SK-N-SH (cell line): ENCODE data around the gene CASP12. TPM values are rescaled to one million over a fixed set of nuclear protein-coding genes. Genes with fewer than 3 reads are reported as not detected.

Source experiments
- CTCF ChIA-PET: fragments of 300-600, 350-600 bp; formaldehyde crosslinking; extraction: SDS; loops from one replicate; lab custom pipeline; 2021; lab: Yijun Ruan, JAX
- POLR2A ChIA-PET: fragments of 350-600 bp; sonication (Branson Sonifier 250); formaldehyde crosslinking; extraction: SDS; loops from one replicate; lab custom pipeline; 2020; ENCODE audit warnings: antibody characterized with exemption, inconsistent platforms; lab: Yijun Ruan, JAX
- DNase-seq: peaks from one replicate; pipeline ENCODE4 v3.0.0; 2012
- H2AFZ ChIP-seq: fragments of 200-600 bp; sonication (generic); 2 replicates; pipeline ENCODE4 v1.8.1; 2016; ENCODE audit warnings: antibody characterized with exemption, mild to moderate bottlenecking, low read depth
- H3F3A ChIP-seq: fragments of 200-600 bp; sonication (generic); replicated peaks from 2 replicates; pipeline ENCODE3; 2016; ENCODE audit warnings: antibody characterized with exemption, mild to moderate bottlenecking; ENCODE audit not compliant: insufficient read depth
- H3K27ac ChIP-seq, 2 experiments: fragments of 200-500 bp in 1 of 2; fragments of 200-600 bp in 1 of 2; sonication (Bioruptor generic) in 1 of 2; sonication (generic), shearing (Covaris generic) in 1 of 2; 2 replicates each; pipeline versions ENCODE4 v1.5.1 to v1.6.1; 2014 to 2016; ENCODE audit warnings: low read depth in 2 of 2, inconsistent platforms in 1 of 2, low read length in 1 of 2, mild to moderate bottlenecking in 1 of 2, mixed read lengths in 1 of 2
- H3K27me3 ChIP-seq: fragments of 200-600 bp; sonication (generic), shearing (Covaris generic); 2 replicates; pipeline ENCODE4 v1.6.1; 2016; ENCODE audit warnings: mixed run types; ENCODE audit not compliant: insufficient read depth
- H3K36me3 ChIP-seq, 2 experiments: fragments of 200-500 bp in 1 of 2; fragments of 200-600 bp in 1 of 2; sonication (Bioruptor generic) in 1 of 2; sonication (generic) in 1 of 2; replicated peaks in 1 of 2; 2 replicates each; pipeline versions ENCODE3 to v1.5.1; 2014 to 2016; ENCODE audit warnings: low read length in 1 of 2, mild to moderate bottlenecking in 1 of 2; ENCODE audit not compliant: insufficient read depth in 2 of 2, control insufficient read depth in 1 of 2
- H3K4me1 ChIP-seq, 2 experiments: fragments of 200-500 bp in 1 of 2; fragments of 200-600 bp in 1 of 2; sonication (Bioruptor generic) in 1 of 2; sonication (generic), shearing (Covaris generic) in 1 of 2; 2 replicates each; pipeline versions ENCODE4 v1.5.1 to v1.6.1; 2014 to 2016; ENCODE audit warnings: low read depth in 1 of 2, low read length in 1 of 2, mixed run types in 1 of 2; ENCODE audit not compliant: insufficient read depth in 2 of 2, control insufficient read depth in 1 of 2
- H3K4me2 ChIP-seq: fragments of 200-600 bp; sonication (generic), shearing (Covaris generic); 2 replicates; pipeline ENCODE4 v1.6.1; 2017; ENCODE audit warnings: mixed run types
- H3K4me3 ChIP-seq, 2 experiments: fragments of 200-500 bp in 1 of 2; fragments of 200-600 bp in 1 of 2; sonication (Bioruptor generic) in 1 of 2; sonication (generic), shearing (Covaris generic) in 1 of 2; 2 replicates each; pipeline versions ENCODE4 v1.5.1 to v1.8.1; 2014 to 2016; ENCODE audit warnings: low read depth in 2 of 2, inconsistent platforms in 1 of 2, low read length in 1 of 2, mild to moderate bottlenecking in 1 of 2, mixed read lengths in 1 of 2, moderate library complexity in 1 of 2
- H3K79me2 ChIP-seq: fragments of 200-600 bp; sonication (generic); 2 replicates; pipeline ENCODE4 v1.8.1; 2017; ENCODE audit warnings: mild to moderate bottlenecking; ENCODE audit not compliant: insufficient read depth
- H3K9ac ChIP-seq: fragments of 200-600 bp; sonication (generic); 2 replicates; pipeline ENCODE4 v1.6.1; 2017; ENCODE audit warnings: mixed run types
- H3K9me2 ChIP-seq: fragments of 200-600 bp; sonication (generic); 2 replicates; pipeline ENCODE4 v1.6.1; 2017; ENCODE audit warnings: mixed run types
- H3K9me3 ChIP-seq: fragments of 200-600 bp; sonication (generic); 2 replicates; pipeline ENCODE4 v1.6.1; 2017; ENCODE audit warnings: mixed run types, mild to moderate bottlenecking, moderate library complexity
- H4K20me1 ChIP-seq: fragments of 200-600 bp; sonication (generic); 2 replicates; pipeline ENCODE4 v1.6.1; 2017; ENCODE audit warnings: mild to moderate bottlenecking, mixed run types; ENCODE audit not compliant: insufficient read depth
- CHD2 ChIP-seq: fragments of 150-350 bp; IDR thresholded peaks from 2 replicates; pipeline ENCODE4 v1.6.1; 2018; ENCODE audit warnings: low read length; ENCODE audit not compliant: partially characterized antibody
- CTCF ChIP-seq: fragments of 200-600 bp; sonication (generic); IDR thresholded peaks from 2 replicates; pipeline ENCODE4 v1.6.1; 2017; ENCODE audit warnings: antibody characterized with exemption, mild to moderate bottlenecking, moderate library complexity
- ELF1 ChIP-seq: IDR thresholded peaks from 2 replicates; pipeline ENCODE4 v1.4.0; 2012
- EP300 ChIP-seq, 2 experiments: IDR thresholded peaks; 2 replicates each; pipeline versions ENCODE4 v1.4.0 to v1.6.1; 2012; ENCODE audit warnings: borderline replicate concordance in 1 of 2, low read depth in 1 of 2, low read length in 1 of 2
- FOSL2 ChIP-seq: IDR thresholded peaks from 2 replicates; pipeline ENCODE4 v1.4.0; 2012; ENCODE audit warnings: low read depth, mild to moderate bottlenecking, moderate library complexity, borderline replicate concordance
- GABPA ChIP-seq: IDR thresholded peaks from 2 replicates; pipeline ENCODE4 v1.4.0; 2012; ENCODE audit warnings: low read depth, mild to moderate bottlenecking
- GATA2 ChIP-seq: sonication (generic); formaldehyde crosslinking; IDR thresholded peaks from 2 replicates; pipeline ENCODE4 v1.5.0; 2020; ENCODE audit warnings: mild to moderate bottlenecking, missing genetic modification reagents
- IRF3 ChIP-seq: fragments of 150-350 bp; IDR thresholded peaks from 2 replicates; pipeline ENCODE4 v1.6.1; 2016; ENCODE audit warnings: mild to moderate bottlenecking, low read depth, low read length
- JUND ChIP-seq: IDR thresholded peaks from 2 replicates; pipeline ENCODE4 v1.4.0; 2012
- MAX ChIP-seq: IDR thresholded peaks from 2 replicates; pipeline ENCODE4 v1.4.0; 2012; ENCODE audit warnings: low read depth
- MXI1 ChIP-seq: IDR thresholded peaks from 2 replicates; pipeline ENCODE4 v1.6.1; 2012; ENCODE audit warnings: mild to moderate bottlenecking, low read depth, low read length, improper control_type of control experiment
- NFIC ChIP-seq: IDR thresholded peaks from 2 replicates; pipeline ENCODE4 v1.4.0; 2012; ENCODE audit warnings: borderline replicate concordance
- POLR2AphosphoS5 ChIP-seq: IDR thresholded peaks from 2 replicates; pipeline ENCODE4 v1.6.1; 2012; ENCODE audit warnings: low read depth, low read length
- RAD21 ChIP-seq: IDR thresholded peaks from 2 replicates; pipeline ENCODE4 v1.6.1; 2012; ENCODE audit warnings: mild to moderate bottlenecking, low read length
- RCOR1 ChIP-seq: fragments of 150-350 bp; IDR thresholded peaks from 2 replicates; pipeline ENCODE4 v1.6.1; 2017; ENCODE audit warnings: antibody characterized with exemption, low read length
- RFX5 ChIP-seq: IDR thresholded peaks from 2 replicates; pipeline ENCODE4 v1.6.1; 2012; ENCODE audit warnings: mild to moderate bottlenecking, improper control_type of control experiment, low read length
- SIN3A ChIP-seq: IDR thresholded peaks from 2 replicates; pipeline ENCODE4 v1.6.1; 2012; ENCODE audit warnings: low read depth, mild to moderate bottlenecking, low read length, moderate library complexity, borderline replicate concordance
- SMC3 ChIP-seq: IDR thresholded peaks from 2 replicates; pipeline ENCODE4 v1.6.1; 2012; ENCODE audit warnings: low read depth, low read length, improper control_type of control experiment
- TAF1 ChIP-seq: IDR thresholded peaks from 2 replicates; pipeline ENCODE4 v1.6.1; 2012; ENCODE audit warnings: low read depth, mild to moderate bottlenecking, low read length, moderate library complexity, borderline replicate concordance
- TCF12 ChIP-seq: IDR thresholded peaks from 2 replicates; pipeline ENCODE4 v1.4.0; 2012
- TEAD4 ChIP-seq: IDR thresholded peaks from 2 replicates; pipeline ENCODE4 v1.4.0; 2012; ENCODE audit warnings: mild to moderate bottlenecking, borderline replicate concordance; ENCODE audit not compliant: insufficient read depth
- YY1 ChIP-seq: IDR thresholded peaks from 2 replicates; pipeline ENCODE4 v1.4.0; 2012; ENCODE audit warnings: low read depth, mild to moderate bottlenecking
- WGBS: methylation state at CpG from one replicate; pipeline ENCODE4 v1.1.6; 2017; ENCODE audit warnings: low lambda C conversion rate; 5-methylcytosine and 5-hydroxymethylcytosine counted together
- polyA plus RNA-seq, 3 experiments: library from polyadenylated mRNA; depleted of rRNA; stranded (reverse); fragments of >200 nt; gene quantifications; 2 replicates each; pipeline ENCODE4 v1.2.3, GENCODE V29; 2012
- TF ChIP-seq, protein P1 (sequence below): IDR thresholded peaks from 2 replicates; pipeline ENCODE4; 2012
- TF ChIP-seq, protein P2 (sequence below): IDR thresholded peaks from 2 replicates; pipeline ENCODE4 v1.4.0; 2012; ENCODE audit warnings: low read depth, borderline replicate concordance
- TF ChIP-seq, protein P3 (sequence below): fragments of 150-350 bp; IDR thresholded peaks from 2 replicates; pipeline ENCODE4 v1.6.1; 2017; ENCODE audit warnings: antibody characterized with exemption, low read length, low read depth, borderline replicate concordance
- TF ChIP-seq, protein P4 (sequence below): IDR thresholded peaks from 2 replicates; pipeline ENCODE4 v1.6.1; 2012; ENCODE audit warnings: mild to moderate bottlenecking, low read depth, low read length, moderate library complexity

Gene CASP12
- polyA plus RNA-seq, 1 of the 3 experiments (the other 2 are of a cell fraction): not detected

- H3K79me2 ChIP-seq: no peaks in the 10 kb centered on the region
- H2AFZ ChIP-seq: no peak overlapping the region
- no peaks in the 10 kb centered on the region for H3K9me3 ChIP-seq
- peak overlapping the region; percentile 52 to 58; a peak in 3 of 4 replicates for H3K27ac ChIP-seq
- DNase-seq: no peak
- no peaks in the 10 kb centered on the region for H4K20me1 ChIP-seq
- H3K4me2 ChIP-seq: no peak overlapping the region
- H3K36me3 ChIP-seq: no peaks in the 10 kb centered on the region
- 10% methylated on average over 1 of the region's 1 CpG for WGBS
- ChIA-PET POLR2A (no interaction called here), CTCF (interaction anchor here (1.0 to 1.3 kb wide), 2 partner anchors 78 to 243 kb away, joined by 3 read pairs; no protein-coding TSS in a partner anchor)
- H3K4me3 ChIP-seq: no peak overlapping the region
- H3K9me2 ChIP-seq: no peaks in the 10 kb centered on the region
- H3K4me1 ChIP-seq: peaks cover 5 to 14% of the 10 kb centered on the region in 2 experiments; a peak in 2 of 4 replicates
- no peaks in the 10 kb centered on the region for H3K27me3 ChIP-seq
- peaks cover 9% of the 10 kb centered on the region for H3F3A ChIP-seq
- H3K9ac ChIP-seq: no peak overlapping the region
- no peak for TF ChIP-seq TAF1
- peak; percentile 85 for TF ChIP-seq JUND
- TF ChIP-seq, protein P1, sequence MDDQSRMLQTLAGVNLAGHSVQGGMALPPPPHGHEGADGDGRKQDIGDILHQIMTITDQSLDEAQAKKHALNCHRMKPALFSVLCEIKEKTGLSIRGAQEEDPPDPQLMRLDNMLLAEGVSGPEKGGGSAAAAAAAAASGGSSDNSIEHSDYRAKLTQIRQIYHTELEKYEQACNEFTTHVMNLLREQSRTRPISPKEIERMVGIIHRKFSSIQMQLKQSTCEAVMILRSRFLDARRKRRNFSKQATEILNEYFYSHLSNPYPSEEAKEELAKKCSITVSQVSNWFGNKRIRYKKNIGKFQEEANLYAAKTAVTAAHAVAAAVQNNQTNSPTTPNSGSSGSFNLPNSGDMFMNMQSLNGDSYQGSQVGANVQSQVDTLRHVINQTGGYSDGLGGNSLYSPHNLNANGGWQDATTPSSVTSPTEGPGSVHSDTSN: peak; percentile 74
- no peak for TF ChIP-seq MXI1
- no peak for TF ChIP-seq CHD2
- peak; percentile 68 for TF ChIP-seq NFIC
- TF ChIP-seq, protein P2, sequence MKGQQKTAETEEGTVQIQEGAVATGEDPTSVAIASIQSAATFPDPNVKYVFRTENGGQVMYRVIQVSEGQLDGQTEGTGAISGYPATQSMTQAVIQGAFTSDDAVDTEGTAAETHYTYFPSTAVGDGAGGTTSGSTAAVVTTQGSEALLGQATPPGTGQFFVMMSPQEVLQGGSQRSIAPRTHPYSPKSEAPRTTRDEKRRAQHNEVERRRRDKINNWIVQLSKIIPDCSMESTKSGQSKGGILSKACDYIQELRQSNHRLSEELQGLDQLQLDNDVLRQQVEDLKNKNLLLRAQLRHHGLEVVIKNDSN: no peak
- TF ChIP-seq EP300 (IDR thresholded peaks at IDR 0.05; ENCODE audit: borderline replicate concordance in 1 of 2, low read depth in 1 of 2, low read length in 1 of 2): peak in 1 of 2 experiments; percentile 49; a peak in 1 of 4 replicates
- TF ChIP-seq RFX5: no peak
- 0 out of 2 replicates have a peak, but pooled peaks have one; percentile 7 for TF ChIP-seq RAD21
- no peak for TF ChIP-seq POLR2AphosphoS5
- TF ChIP-seq GATA2 (CRISPR knock-in tag): no peak
- TF ChIP-seq TEAD4: 0 out of 2 replicates have a peak, but pooled peaks have one; percentile 56
- TF ChIP-seq, protein P3, sequence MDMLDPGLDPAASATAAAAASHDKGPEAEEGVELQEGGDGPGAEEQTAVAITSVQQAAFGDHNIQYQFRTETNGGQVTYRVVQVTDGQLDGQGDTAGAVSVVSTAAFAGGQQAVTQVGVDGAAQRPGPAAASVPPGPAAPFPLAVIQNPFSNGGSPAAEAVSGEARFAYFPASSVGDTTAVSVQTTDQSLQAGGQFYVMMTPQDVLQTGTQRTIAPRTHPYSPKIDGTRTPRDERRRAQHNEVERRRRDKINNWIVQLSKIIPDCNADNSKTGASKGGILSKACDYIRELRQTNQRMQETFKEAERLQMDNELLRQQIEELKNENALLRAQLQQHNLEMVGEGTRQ: no peak
- TF ChIP-seq FOSL2: peak; percentile 71
- no peak for TF ChIP-seq SIN3A
- TF ChIP-seq, protein P4, sequence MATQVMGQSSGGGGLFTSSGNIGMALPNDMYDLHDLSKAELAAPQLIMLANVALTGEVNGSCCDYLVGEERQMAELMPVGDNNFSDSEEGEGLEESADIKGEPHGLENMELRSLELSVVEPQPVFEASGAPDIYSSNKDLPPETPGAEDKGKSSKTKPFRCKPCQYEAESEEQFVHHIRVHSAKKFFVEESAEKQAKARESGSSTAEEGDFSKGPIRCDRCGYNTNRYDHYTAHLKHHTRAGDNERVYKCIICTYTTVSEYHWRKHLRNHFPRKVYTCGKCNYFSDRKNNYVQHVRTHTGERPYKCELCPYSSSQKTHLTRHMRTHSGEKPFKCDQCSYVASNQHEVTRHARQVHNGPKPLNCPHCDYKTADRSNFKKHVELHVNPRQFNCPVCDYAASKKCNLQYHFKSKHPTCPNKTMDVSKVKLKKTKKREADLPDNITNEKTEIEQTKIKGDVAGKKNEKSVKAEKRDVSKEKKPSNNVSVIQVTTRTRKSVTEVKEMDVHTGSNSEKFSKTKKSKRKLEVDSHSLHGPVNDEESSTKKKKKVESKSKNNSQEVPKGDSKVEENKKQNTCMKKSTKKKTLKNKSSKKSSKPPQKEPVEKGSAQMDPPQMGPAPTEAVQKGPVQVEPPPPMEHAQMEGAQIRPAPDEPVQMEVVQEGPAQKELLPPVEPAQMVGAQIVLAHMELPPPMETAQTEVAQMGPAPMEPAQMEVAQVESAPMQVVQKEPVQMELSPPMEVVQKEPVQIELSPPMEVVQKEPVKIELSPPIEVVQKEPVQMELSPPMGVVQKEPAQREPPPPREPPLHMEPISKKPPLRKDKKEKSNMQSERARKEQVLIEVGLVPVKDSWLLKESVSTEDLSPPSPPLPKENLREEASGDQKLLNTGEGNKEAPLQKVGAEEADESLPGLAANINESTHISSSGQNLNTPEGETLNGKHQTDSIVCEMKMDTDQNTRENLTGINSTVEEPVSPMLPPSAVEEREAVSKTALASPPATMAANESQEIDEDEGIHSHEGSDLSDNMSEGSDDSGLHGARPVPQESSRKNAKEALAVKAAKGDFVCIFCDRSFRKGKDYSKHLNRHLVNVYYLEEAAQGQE: no peak
- no peak for TF ChIP-seq SMC3
- peak; percentile 10; the same call in 1 of the 2 replicates for TF ChIP-seq RCOR1
- TF ChIP-seq IRF3: no peak
- TF ChIP-seq TCF12: peak; percentile 90
- TF ChIP-seq GABPA: no peak
- TF ChIP-seq CTCF: no peak
- TF ChIP-seq MAX: no peak
- no peak for TF ChIP-seq ELF1
- no peak for TF ChIP-seq YY1
These were observed 45.4 kb downstream of the CASP12 start for GRCh38 chr11:104852811-104853210.
